HepG2 (cell line): ENCODE results near the gene PSMD6. TPM values are rescaled to one million over a fixed set of nuclear protein-coding genes. Genes with fewer than 3 reads are reported as not detected.

Source experiments
- ATAC-seq: fragments of 200-7000 bp; cut with Tn5 transposase; 3 replicates; pipeline ENCODE4 v1.9.1; 2020; ENCODE audit warnings: mild to moderate bottlenecking, moderate library complexity
- BruUV-seq: library from RNA; stranded (reverse); fragments of 400-500 nt; replicated peaks from 2 replicates; lab custom pipeline; 2021; lab: Mats Ljungman, UMichigan
- CTCF ChIA-PET: fragments of 300-600 bp; formaldehyde crosslinking; extraction: SDS; loops from one replicate; lab custom pipeline; 2021; ENCODE audit warnings: low total read pairs, inconsistent platforms, low intra/inter-chr PET ratio; lab: Yijun Ruan, JAX
- POLR2A ChIA-PET: fragments of 350-600 bp; sonication (Branson Sonifier 250); formaldehyde crosslinking; loops from one replicate; lab custom pipeline; 2020; ENCODE audit warnings: antibody characterized with exemption, inconsistent platforms; lab: Yijun Ruan, JAX
- DNase-seq: peaks from one replicate; pipeline ENCODE4 v3.0.0-alpha.2; 2015; ENCODE audit warnings: low spot score
- FAIRE-seq: peaks from 3 replicates; lab custom pipeline; 2011; peaks lifted over from hg19 to GRCh38; lab: Jason Lieb, UNC
- H2AFZ ChIP-seq: one replicate; pipeline ENCODE4 v1.6.1; 2011; ENCODE audit warnings: low read length, inconsistent platforms
- H3K27ac ChIP-seq: fragments of 300-600 bp; 3 replicates; pipeline ENCODE4 v1.8.0; 2011; ENCODE audit warnings: mixed run types, mild to moderate bottlenecking, mixed read lengths, low read length, inconsistent platforms; ENCODE audit not compliant: insufficient read depth; ENCODE audit errors: extremely low read length
- H3K27me3 ChIP-seq, 2 experiments: fragments of 200-600 bp in 1 of 2; 2 replicates in 1 of 2; 3 replicates in 1 of 2; pipeline versions ENCODE4 v1.6.0 to v1.8.0; 2011; ENCODE audit warnings: low read length in 2 of 2, mild to moderate bottlenecking in 2 of 2, moderate library complexity in 2 of 2, inconsistent platforms in 1 of 2; ENCODE audit not compliant: insufficient read depth in 2 of 2, control insufficient read depth in 1 of 2
- H3K36me3 ChIP-seq, 2 experiments: fragments of 200-600 bp in 1 of 2; replicated peaks in 1 of 2; 2 replicates in 1 of 2; 3 replicates in 1 of 2; pipeline versions ENCODE4 v1.5.1 to v1.8.0; 2011; ENCODE audit warnings: low read length in 2 of 2, inconsistent platforms in 1 of 2; ENCODE audit not compliant: insufficient read depth in 2 of 2, control insufficient read depth in 1 of 2
- H3K4me1 ChIP-seq: 2 replicates; pipeline ENCODE4 v1.5.1; 2012; ENCODE audit warnings: low read length, inconsistent platforms; ENCODE audit not compliant: insufficient read depth
- H3K4me2 ChIP-seq: 2 replicates; pipeline ENCODE4 v1.6.0; 2011; ENCODE audit warnings: low read depth, low read length, inconsistent platforms
- H3K4me3 ChIP-seq, 3 experiments: fragments of 200-600 bp in 1 of 3; sonication (generic), shearing (Covaris generic) in 1 of 3; replicated peaks in 1 of 3; 2 replicates each; pipeline ENCODE4 v1.5.1; 2011 to 2016; ENCODE audit warnings: low read length in 3 of 3, inconsistent platforms in 2 of 3, low read depth in 2 of 3, mild to moderate bottlenecking in 2 of 3, control low read depth in 1 of 3, mixed read lengths in 1 of 3; ENCODE audit not compliant: insufficient read depth in 1 of 3
- H3K79me2 ChIP-seq: one replicate; pipeline ENCODE4 v1.6.1; 2011; ENCODE audit warnings: low read length, inconsistent platforms; ENCODE audit not compliant: insufficient read depth
- H3K9ac ChIP-seq: 2 replicates; pipeline ENCODE4 v1.6.0; 2011; ENCODE audit warnings: mild to moderate bottlenecking, low read depth, low read length, inconsistent platforms; ENCODE audit not compliant: insufficient read depth
- H3K9me3 ChIP-seq: 2 replicates; pipeline ENCODE4 v1.5.1; 2012; ENCODE audit warnings: mild to moderate bottlenecking, low read length
- H4K20me1 ChIP-seq: 2 replicates; pipeline ENCODE4 v1.6.0; 2011; ENCODE audit warnings: inconsistent platforms, mild to moderate bottlenecking, low read length, moderate library complexity; ENCODE audit not compliant: insufficient read depth
- CREB1 ChIP-seq, 2 experiments: fragments of 450-650 bp in 1 of 2; IDR thresholded peaks; 2 replicates each; pipeline ENCODE4 v1.6.1; 2016 to 2017; ENCODE audit warnings: control low read depth in 1 of 2, mild to moderate bottlenecking in 1 of 2, missing compliant biosample characterization in 1 of 2, missing genetic modification characterization in 1 of 2
- ELF4 ChIP-seq: sonication (generic); formaldehyde crosslinking; IDR thresholded peaks from 2 replicates; pipeline ENCODE4 v1.5.0; 2020; ENCODE audit warnings: missing genetic modification reagents, mild to moderate bottlenecking, moderate library complexity, borderline replicate concordance
- FOXM1 ChIP-seq: sonication (generic); formaldehyde crosslinking; IDR thresholded peaks from 2 replicates; pipeline ENCODE4 v1.5.0; 2020; ENCODE audit warnings: missing genetic modification reagents
- ZNF33B ChIP-seq: sonication (generic); formaldehyde crosslinking; IDR thresholded peaks from 2 replicates; pipeline ENCODE4 v1.5.1; 2020; ENCODE audit warnings: mild to moderate bottlenecking, missing genetic modification reagents
- ZNF484 ChIP-seq: sonication (generic); formaldehyde crosslinking; IDR thresholded peaks from 2 replicates; pipeline ENCODE4 v1.5.1; 2020; ENCODE audit warnings: mild to moderate bottlenecking, low read depth, missing genetic modification reagents, borderline replicate concordance
- ZNF891 ChIP-seq: sonication (generic); formaldehyde crosslinking; IDR thresholded peaks from 2 replicates; pipeline ENCODE4 v1.5.0; 2020; ENCODE audit warnings: mild to moderate bottlenecking, missing genetic modification reagents
- WGBS: methylation state at CpG from one replicate; pipeline ENCODE4 v1.1.6; 2017; ENCODE audit warnings: low lambda C conversion rate; 5-methylcytosine and 5-hydroxymethylcytosine counted together
- in situ Hi-C: cut with HindIII; loops from 2 replicates; pipeline ENCODE4 v1.10.0; 2017; ENCODE audit warnings: low pct_unique_long_range_greater_than_20kb; ENCODE audit not compliant: extremely low pct_ligation_motif_present
- intact Hi-C: fragments of 100-400 bp; cut with micrococcal nuclease; formaldehyde crosslinking; loops from one replicate; pipeline ENCODE4 v1.10.0; 2022; ENCODE audit not compliant: unreplicated experiment
- polyA plus RNA-seq, 8 experiments: library from polyadenylated mRNA; depleted of rRNA in 3 of 8; stranded (reverse) in 7 of 8; unstranded in 1 of 8; fragments of >200 nt; fragmentation: Illumina TruSeq in 4 of 8; extraction: Trizol in 4 of 8; gene quantifications; 2 replicates each; pipeline versions ENCODE4 v1.2.1 to v1.2.3, GENCODE V29; 2011 to 2016; ENCODE audit warnings: low read depth in 4 of 8, missing spikeins in 1 of 8, mixed read lengths in 1 of 8; ENCODE audit not compliant: insufficient read depth in 1 of 8
- total RNA-seq, 5 experiments: library from RNA; depleted of rRNA; stranded (reverse); fragments of >200 nt; fragmentation: Illumina TruSeq; extraction: Trizol; gene quantifications; 2 replicates each; pipeline ENCODE4 v1.2.3, GENCODE V29; 2016; ENCODE audit warnings: low read depth in 1 of 5
- TF ChIP-seq, protein P1 (sequence below), 2 experiments: sonication (generic) in 1 of 2; formaldehyde crosslinking in 1 of 2; IDR thresholded peaks; 2 replicates each; pipeline versions ENCODE4 v1.5.1 to v1.6.1; 2011 to 2020; ENCODE audit warnings: borderline replicate concordance in 1 of 2, low read depth in 1 of 2, low read length in 1 of 2, mild to moderate bottlenecking in 1 of 2, missing genetic modification reagents in 1 of 2, moderate library complexity in 1 of 2
- TF ChIP-seq, protein P2 (sequence below): sonication (generic); formaldehyde crosslinking; IDR thresholded peaks from 2 replicates; pipeline ENCODE4 v1.4.0; 2020; ENCODE audit warnings: missing genetic modification reagents
- TF ChIP-seq, protein P3 (sequence below): sonication (generic); formaldehyde crosslinking; IDR thresholded peaks from 2 replicates; pipeline ENCODE4 v1.5.0; 2020; ENCODE audit warnings: mild to moderate bottlenecking, missing genetic modification reagents, borderline replicate concordance

The PSMD6 gene
- total and polyA plus RNA-seq, 2 of the 13 experiments (the other 11 are each of a cell fraction or from before 2014, with no cell fraction given) = 36.8 to 117 TPM

DNA sequence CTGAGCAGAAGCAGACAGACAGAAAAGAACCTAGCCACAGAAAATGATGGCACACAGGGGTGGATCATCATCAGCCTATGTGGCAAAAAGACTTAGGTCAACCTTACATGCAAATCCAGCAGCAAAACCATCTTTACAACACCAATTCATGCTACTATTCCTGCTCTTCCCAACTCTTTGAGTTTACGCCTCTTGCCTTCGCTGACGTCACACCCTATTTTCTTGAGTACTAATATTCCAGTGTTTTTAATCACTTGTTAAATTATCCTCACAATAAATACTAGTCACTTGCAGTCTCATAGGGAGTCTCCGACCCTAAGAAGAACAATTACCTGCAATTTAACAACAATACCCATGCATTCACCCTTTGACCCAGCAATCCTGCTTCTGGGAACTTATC lies 6.0 kb upstream of the PSMD6 start:
- TF ChIP-seq CREB1 (IDR thresholded peaks at IDR 0.05) (peak; percentile 85), CREB1 (CRISPR knock-in tag; IDR thresholded peaks at IDR 0.05) (no peak)
- TF ChIP-seq, protein P1, sequence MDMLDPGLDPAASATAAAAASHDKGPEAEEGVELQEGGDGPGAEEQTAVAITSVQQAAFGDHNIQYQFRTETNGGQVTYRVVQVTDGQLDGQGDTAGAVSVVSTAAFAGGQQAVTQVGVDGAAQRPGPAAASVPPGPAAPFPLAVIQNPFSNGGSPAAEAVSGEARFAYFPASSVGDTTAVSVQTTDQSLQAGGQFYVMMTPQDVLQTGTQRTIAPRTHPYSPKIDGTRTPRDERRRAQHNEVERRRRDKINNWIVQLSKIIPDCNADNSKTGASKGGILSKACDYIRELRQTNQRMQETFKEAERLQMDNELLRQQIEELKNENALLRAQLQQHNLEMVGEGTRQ (IDR thresholded peaks at IDR 0.05; ENCODE audit: low read depth, low read length) = no peak
- TF ChIP-seq, protein P1 (CRISPR knock-in tag; IDR thresholded peaks at IDR 0.05; ENCODE audit: borderline replicate concordance) = no peak
- intact Hi-C loops = no loop called here

DNA sequence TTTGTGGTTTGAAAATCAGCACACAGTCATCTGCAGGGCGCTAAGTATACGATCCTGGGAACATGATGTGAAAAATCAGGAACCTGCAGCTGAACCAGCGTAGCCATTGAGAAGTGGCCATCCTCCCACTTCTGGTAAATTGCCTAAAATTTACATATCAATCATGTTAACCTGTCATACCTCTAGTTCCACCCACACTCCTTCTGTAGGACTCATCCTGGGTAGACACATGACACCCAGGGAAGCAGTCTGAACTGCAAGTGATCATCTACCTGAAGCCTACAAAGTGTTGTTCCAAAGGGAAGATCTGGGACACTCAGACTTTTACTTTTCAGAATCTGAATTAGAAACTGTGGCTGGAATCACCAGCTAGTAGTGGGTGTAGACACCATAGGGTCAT lies 5.5 kb upstream of the PSMD6 start:
- no TSS peak for BruUV-seq
- H3K36me3 ChIP-seq = no peaks in the 10 kb centered on the region
- ATAC-seq (no peak), FAIRE-seq (no peak), DNase-seq (no peak)
- no peaks in the 10 kb centered on the region for H3K9me3 ChIP-seq
- H3K27ac ChIP-seq = no peak overlapping the region
- H3K4me2 ChIP-seq = no peak overlapping the region
- peaks cover 12% of the 10 kb centered on the region for H3K4me1 ChIP-seq
- intact Hi-C loops (no loop called here), in situ Hi-C loops (no loop called here)
- H3K79me2 ChIP-seq = no peaks in the 10 kb centered on the region
- H3K4me3 ChIP-seq = no peak overlapping the region
- H4K20me1 ChIP-seq = no peaks in the 10 kb centered on the region
- CTCF ChIA-PET = no interaction called here
- H3K9ac ChIP-seq = no peak overlapping the region
- H3K27me3 ChIP-seq = no peaks in the 10 kb centered on the region; a peak in 1 of 5 replicates
- POLR2A ChIA-PET = no interaction called here
- H2AFZ ChIP-seq = no peak overlapping the region
- WGBS = 15% methylated on average over 3 of the region's 3 CpGs
- TF ChIP-seq ZNF891 (CRISPR knock-in tag) = no peak
- no peak for TF ChIP-seq FOXM1 (CRISPR knock-in tag)
- TF ChIP-seq ELF4 = no peak
- TF ChIP-seq, protein P2, sequence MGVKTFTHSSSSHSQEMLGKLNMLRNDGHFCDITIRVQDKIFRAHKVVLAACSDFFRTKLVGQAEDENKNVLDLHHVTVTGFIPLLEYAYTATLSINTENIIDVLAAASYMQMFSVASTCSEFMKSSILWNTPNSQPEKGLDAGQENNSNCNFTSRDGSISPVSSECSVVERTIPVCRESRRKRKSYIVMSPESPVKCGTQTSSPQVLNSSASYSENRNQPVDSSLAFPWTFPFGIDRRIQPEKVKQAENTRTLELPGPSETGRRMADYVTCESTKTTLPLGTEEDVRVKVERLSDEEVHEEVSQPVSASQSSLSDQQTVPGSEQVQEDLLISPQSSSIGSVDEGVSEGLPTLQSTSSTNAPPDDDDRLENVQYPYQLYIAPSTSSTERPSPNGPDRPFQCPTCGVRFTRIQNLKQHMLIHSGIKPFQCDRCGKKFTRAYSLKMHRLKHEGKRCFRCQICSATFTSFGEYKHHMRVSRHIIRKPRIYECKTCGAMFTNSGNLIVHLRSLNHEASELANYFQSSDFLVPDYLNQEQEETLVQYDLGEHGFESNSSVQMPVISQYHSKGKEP (CRISPR knock-in tag) = no peak
- no peak for TF ChIP-seq ZNF484 (CRISPR knock-in tag)
- TF ChIP-seq ZNF33B (CRISPR knock-in tag) = no peak
- TF ChIP-seq, protein P3, sequence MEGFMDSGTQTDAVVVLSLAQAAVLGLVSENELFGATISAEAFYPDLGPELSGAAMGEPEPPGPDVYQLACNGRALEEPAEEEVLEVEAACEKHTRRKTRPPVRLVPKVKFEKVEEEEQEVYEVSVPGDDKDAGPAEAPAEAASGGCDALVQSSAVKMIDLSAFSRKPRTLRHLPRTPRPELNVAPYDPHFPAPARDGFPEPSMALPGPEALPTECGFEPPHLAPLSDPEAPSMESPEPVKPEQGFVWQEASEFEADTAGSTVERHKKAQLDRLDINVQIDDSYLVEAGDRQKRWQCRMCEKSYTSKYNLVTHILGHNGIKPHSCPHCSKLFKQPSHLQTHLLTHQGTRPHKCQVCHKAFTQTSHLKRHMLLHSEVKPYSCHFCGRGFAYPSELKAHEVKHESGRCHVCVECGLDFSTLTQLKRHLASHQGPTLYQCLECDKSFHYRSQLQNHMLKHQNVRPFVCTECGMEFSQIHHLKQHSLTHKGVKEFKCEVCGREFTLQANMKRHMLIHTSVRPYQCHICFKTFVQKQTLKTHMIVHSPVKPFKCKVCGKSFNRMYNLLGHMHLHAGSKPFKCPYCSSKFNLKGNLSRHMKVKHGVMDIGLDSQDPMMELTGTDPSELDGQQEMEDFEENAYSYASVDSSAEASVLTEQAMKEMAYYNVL (CRISPR knock-in tag) = no peak

More for the DNA sequence above, 6.0 kb upstream of the PSMD6 start:
- FAIRE-seq (no peak), DNase-seq (no peak), ATAC-seq (no peak)
- whole genome bisulfite sequencing = 56% methylated on average over 4 of the region's 4 CpGs
- in situ Hi-C loops = no loop called here
- H3K9me3 ChIP-seq = peaks cover 2% of the 10 kb centered on the region; the same call in 1 of the 2 replicates
- no peak overlapping the region for H2AFZ ChIP-seq
- peaks cover 7% of the 10 kb centered on the region; the same call in 1 of the 2 replicates for H3K4me1 ChIP-seq
- H3K9ac ChIP-seq = no peak overlapping the region
- H3K36me3 ChIP-seq = no peaks in the 10 kb centered on the region
- H3K27ac ChIP-seq = no peak overlapping the region
- POLR2A ChIA-PET = no interaction called here
- BruUV-seq = no TSS peak
- CTCF ChIA-PET = interaction anchor here (2.5 to 3.4 kb wide), 3 partner anchors 137 to 455 kb away, joined by 14 to 44 read pairs (median 18); no protein-coding TSS in a partner anchor
- no peak overlapping the region for H3K4me2 ChIP-seq
- H4K20me1 ChIP-seq = no peaks in the 10 kb centered on the region
- H3K4me3 ChIP-seq = no peak overlapping the region
- no peaks in the 10 kb centered on the region for H3K79me2 ChIP-seq
- H3K27me3 ChIP-seq = no peaks in the 10 kb centered on the region; a peak in 1 of 5 replicates
